Vagina (tissue), 2 donors: Measurements from ENCODE around the gene APAF1.

ENCODE experiments used
- POLR2A ChIP-seq, 2 donors: fragments of 450-650 bp; IDR thresholded peaks; one replicate each; pipeline ENCODE4 v1.6.1; 2017; ENCODE audit warnings: antibody characterized with exemption in 2 of 2, mild to moderate bottlenecking in 2 of 2, moderate library complexity in 2 of 2
- TF ChIP-seq, protein P1 (sequence below), 3 experiments: fragments of 450-650 bp in 2 of 3; fragments of 200-600 bp in 1 of 3; sonication (generic) in 1 of 3; IDR thresholded peaks; one replicate each; pipeline ENCODE4 v1.5.1; 2017 to 2019; ENCODE audit warnings: antibody characterized with exemption in 3 of 3, mild to moderate bottlenecking in 2 of 3, moderate library complexity in 2 of 3

DNA sequence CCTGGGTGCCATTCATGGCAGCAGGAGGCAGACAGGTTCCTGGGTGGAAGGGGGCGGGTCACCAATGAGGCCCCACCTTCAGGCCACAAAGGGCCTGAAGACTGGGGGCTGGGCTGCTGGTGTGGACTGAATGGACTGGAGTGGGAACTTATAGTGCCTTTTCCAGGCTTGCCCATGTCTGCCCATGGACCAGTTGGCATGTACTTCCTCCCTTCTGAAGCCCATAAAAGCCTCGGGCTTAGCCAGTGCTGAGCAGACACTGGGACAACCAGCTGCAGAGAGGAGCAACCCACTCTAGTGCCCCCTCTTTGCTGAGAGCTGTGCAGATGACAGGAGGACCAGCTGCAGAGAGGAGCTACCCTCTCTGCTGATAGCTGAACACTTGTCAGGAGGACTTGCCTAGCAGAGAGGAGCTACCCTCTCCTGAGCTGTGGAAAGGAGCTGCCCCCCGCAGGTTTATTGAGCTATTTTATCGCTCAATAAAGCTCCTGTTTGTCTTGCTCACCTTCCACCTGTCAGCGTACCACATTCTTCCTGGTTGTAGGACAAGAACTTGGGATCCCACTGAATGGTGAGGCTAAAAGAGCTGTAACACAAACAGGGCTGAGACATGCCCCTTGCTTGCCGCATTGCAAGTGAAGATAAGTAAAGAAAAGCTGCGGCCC is 34.0 kb downstream of the APAF1 start:
- TF ChIP-seq, protein P1, sequence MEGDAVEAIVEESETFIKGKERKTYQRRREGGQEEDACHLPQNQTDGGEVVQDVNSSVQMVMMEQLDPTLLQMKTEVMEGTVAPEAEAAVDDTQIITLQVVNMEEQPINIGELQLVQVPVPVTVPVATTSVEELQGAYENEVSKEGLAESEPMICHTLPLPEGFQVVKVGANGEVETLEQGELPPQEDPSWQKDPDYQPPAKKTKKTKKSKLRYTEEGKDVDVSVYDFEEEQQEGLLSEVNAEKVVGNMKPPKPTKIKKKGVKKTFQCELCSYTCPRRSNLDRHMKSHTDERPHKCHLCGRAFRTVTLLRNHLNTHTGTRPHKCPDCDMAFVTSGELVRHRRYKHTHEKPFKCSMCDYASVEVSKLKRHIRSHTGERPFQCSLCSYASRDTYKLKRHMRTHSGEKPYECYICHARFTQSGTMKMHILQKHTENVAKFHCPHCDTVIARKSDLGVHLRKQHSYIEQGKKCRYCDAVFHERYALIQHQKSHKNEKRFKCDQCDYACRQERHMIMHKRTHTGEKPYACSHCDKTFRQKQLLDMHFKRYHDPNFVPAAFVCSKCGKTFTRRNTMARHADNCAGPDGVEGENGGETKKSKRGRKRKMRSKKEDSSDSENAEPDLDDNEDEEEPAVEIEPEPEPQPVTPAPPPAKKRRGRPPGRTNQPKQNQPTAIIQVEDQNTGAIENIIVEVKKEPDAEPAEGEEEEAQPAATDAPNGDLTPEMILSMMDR (IDR thresholded peaks at IDR 0.05), result no peak
- no peak for TF ChIP-seq POLR2A (IDR thresholded peaks at IDR 0.05)
